HG02970 (cell line): ENCODE measurements around the gene SDCBP2.
"Not testable (repeated sequence)": the region's sequence is repeated elsewhere in the genome, so short reads cannot be mapped to it uniquely, and the experiment has no call there.

ENCODE experiments used
- ATAC-seq: cut with Tn5 transposase; IDR thresholded peaks from one replicate; pipeline ENCODE4 v1.9.1; 2021; ENCODE audit warnings: mild to moderate bottlenecking, moderate library complexity, moderate number of reproducible peaks; ENCODE audit not compliant: unreplicated experiment, low FRiP score

The SDCBP2 gene

GRCh38 chr20:1362484-1362883 lies 33.5 kb upstream of the SDCBP2 start:
- no peak for ATAC-seq

GRCh38 chr20:1360094-1360846 lies 31.3 kb upstream of the SDCBP2 start:
- no peak for ATAC-seq

GRCh38 chr20:1357921-1358671 lies 29.2 kb upstream of the SDCBP2 start:
- no peak for ATAC-seq

- no peak for ATAC-seq
These were observed 25.0 kb upstream of the SDCBP2 start for GRCh38 chr20:1353956-1354355.

GRCh38 chr20:1346315-1346969 lies 17.5 kb upstream of the SDCBP2 start:
- no peak for ATAC-seq

GRCh38 chr20:1345756-1346093 lies 16.8 kb upstream of the SDCBP2 start:
- ATAC-seq, result no peak

- ATAC-seq, result no peak
These were observed 16.3 kb upstream of the SDCBP2 start for GRCh38 chr20:1345030-1345755.

- not testable (repeated sequence) for ATAC-seq
These were observed 14.6 kb upstream of the SDCBP2 start for GRCh38 chr20:1343446-1344124.

GRCh38 chr20:1341561-1342265 lies 12.8 kb upstream of the SDCBP2 start:
- ATAC-seq, result no peak

- ATAC-seq, result no peak
These were observed 9.9 kb upstream of the SDCBP2 start for GRCh38 chr20:1338801-1339200.

GRCh38 chr20:1338096-1338495 lies 9.2 kb upstream of the SDCBP2 start:
- ATAC-seq, result no peak

- no peak for ATAC-seq
These were observed 8.5 kb upstream of the SDCBP2 start for GRCh38 chr20:1337441-1337840.

- no peak for ATAC-seq
These were observed 7.9 kb upstream of the SDCBP2 start for GRCh38 chr20:1336699-1337367.

- ATAC-seq, result no peak
These were observed 7.2 kb upstream of the SDCBP2 start for GRCh38 chr20:1335961-1336698.

- ATAC-seq, result no peak
These were observed 5.8 kb upstream of the SDCBP2 start for GRCh38 chr20:1334761-1335160.

- no peak for ATAC-seq
These were observed 5.4 kb upstream of the SDCBP2 start for GRCh38 chr20:1334370-1334731.

- no peak for ATAC-seq
These were observed 4.8 kb upstream of the SDCBP2 start for GRCh38 chr20:1333462-1334369.
